HepG2 (cell line): ENCODE measurements around the gene TNFRSF6B. TPM values are rescaled to one million over a fixed set of nuclear protein-coding genes. Genes with fewer than 3 reads are reported as not detected.

ENCODE experiments used
- CBX5 ChIP-seq: sonication (generic); formaldehyde crosslinking; IDR thresholded peaks from 2 replicates; pipeline ENCODE4 v1.4.0; 2020; ENCODE audit warnings: missing genetic modification reagents, borderline replicate concordance
- CC2D1A ChIP-seq: sonication (generic); formaldehyde crosslinking; IDR thresholded peaks from 2 replicates; pipeline ENCODE4 v1.8.1; 2023; ENCODE audit warnings: mild to moderate bottlenecking, missing genetic modification reagents
- CCAR2 ChIP-seq: fragments of 200-400 bp; formaldehyde crosslinking; optimal IDR thresholded peaks from 2 replicates; pipeline ENCODE3; 2018; ENCODE audit warnings: low read depth, mild to moderate bottlenecking, low read length, moderate library complexity
- FOSL2 ChIP-seq: sonication (generic); formaldehyde crosslinking; IDR thresholded peaks from 2 replicates; pipeline ENCODE4 v1.4.0; 2020; ENCODE audit warnings: missing genetic modification reagents
- HIVEP1 ChIP-seq: sonication (generic); formaldehyde crosslinking; IDR thresholded peaks from 2 replicates; pipeline ENCODE4 v1.4.0; 2020; ENCODE audit warnings: mild to moderate bottlenecking, missing genetic modification reagents
- HNF1A ChIP-seq, 2 experiments: sonication (generic) in 1 of 2; formaldehyde crosslinking in 1 of 2; IDR thresholded peaks; 2 replicates each; pipeline versions ENCODE4 v1.4.0 to v1.6.1; 2016 to 2020; ENCODE audit warnings: borderline replicate concordance in 1 of 2, low read depth in 1 of 2, mild to moderate bottlenecking in 1 of 2, missing genetic modification reagents in 1 of 2
- HNRNPH1 ChIP-seq: fragments of 200-400 bp; formaldehyde crosslinking; optimal IDR thresholded peaks from 2 replicates; pipeline ENCODE3; 2017; ENCODE audit warnings: mild to moderate bottlenecking, low read depth, low read length
- POLR2AphosphoS2 ChIP-seq: IDR thresholded peaks from 2 replicates; pipeline ENCODE4 v1.6.1; 2011; ENCODE audit warnings: low read depth, low read length, improper control_type of control experiment
- POLR2AphosphoS5 ChIP-seq: IDR thresholded peaks from 2 replicates; pipeline ENCODE4 v1.6.1; 2012; ENCODE audit warnings: low read depth, low read length
- RBFOX2 ChIP-seq: fragments of 200-400 bp; formaldehyde crosslinking; IDR thresholded peaks from 2 replicates; pipeline ENCODE4 v1.6.1; 2017; ENCODE audit warnings: low read depth, mild to moderate bottlenecking, low read length
- SNAI1 ChIP-seq: sonication (generic); formaldehyde crosslinking; IDR thresholded peaks from 2 replicates; pipeline ENCODE4 v1.5.0; 2020; ENCODE audit warnings: mild to moderate bottlenecking, missing genetic modification reagents, borderline replicate concordance
- TARDBP ChIP-seq: sonication (generic); formaldehyde crosslinking; IDR thresholded peaks from 2 replicates; pipeline ENCODE4 v1.8.0; 2022; ENCODE audit warnings: mild to moderate bottlenecking, missing genetic modification reagents
- ZBTB1 ChIP-seq: sonication (generic); formaldehyde crosslinking; IDR thresholded peaks from 2 replicates; pipeline ENCODE4 v1.4.0; 2020; ENCODE audit warnings: missing genetic modification reagents, borderline replicate concordance
- ZKSCAN5 ChIP-seq: sonication (generic); formaldehyde crosslinking; IDR thresholded peaks from 2 replicates; pipeline ENCODE4 v1.5.1; 2020; ENCODE audit warnings: mild to moderate bottlenecking, missing genetic modification reagents
- polyA plus RNA-seq, 8 experiments: library from polyadenylated mRNA; depleted of rRNA in 3 of 8; stranded (reverse) in 7 of 8; unstranded in 1 of 8; fragments of >200 nt; fragmentation: Illumina TruSeq in 4 of 8; extraction: Trizol in 4 of 8; gene quantifications; 2 replicates each; pipeline versions ENCODE4 v1.2.1 to v1.2.3, GENCODE V29; 2011 to 2016; ENCODE audit warnings: low read depth in 4 of 8, missing spikeins in 1 of 8, mixed read lengths in 1 of 8; ENCODE audit not compliant: insufficient read depth in 1 of 8
- total RNA-seq, 5 experiments: library from RNA; depleted of rRNA; stranded (reverse); fragments of >200 nt; fragmentation: Illumina TruSeq; extraction: Trizol; gene quantifications; 2 replicates each; pipeline ENCODE4 v1.2.3, GENCODE V29; 2016; ENCODE audit warnings: low read depth in 1 of 5
- TF ChIP-seq, protein P1 (sequence below): sonication (generic); formaldehyde crosslinking; IDR thresholded peaks from 2 replicates; pipeline ENCODE4 v1.4.0; 2020; ENCODE audit warnings: missing genetic modification reagents, low read depth, mild to moderate bottlenecking, borderline replicate concordance
- TF ChIP-seq, protein P2 (sequence below): sonication (generic); formaldehyde crosslinking; IDR thresholded peaks from 2 replicates; pipeline ENCODE4 v1.4.0; 2020; ENCODE audit warnings: mild to moderate bottlenecking, missing genetic modification reagents
- TF ChIP-seq, protein P3 (sequence below): fragments of 450-650 bp; IDR thresholded peaks from 2 replicates; pipeline ENCODE4 v1.6.1; 2017

Gene TNFRSF6B
- total and polyA plus RNA-seq, 2 of the 13 experiments (the other 11 are each of a cell fraction or from before 2014, with no cell fraction given), result 0.24 TPM; not detected in 1

DNA sequence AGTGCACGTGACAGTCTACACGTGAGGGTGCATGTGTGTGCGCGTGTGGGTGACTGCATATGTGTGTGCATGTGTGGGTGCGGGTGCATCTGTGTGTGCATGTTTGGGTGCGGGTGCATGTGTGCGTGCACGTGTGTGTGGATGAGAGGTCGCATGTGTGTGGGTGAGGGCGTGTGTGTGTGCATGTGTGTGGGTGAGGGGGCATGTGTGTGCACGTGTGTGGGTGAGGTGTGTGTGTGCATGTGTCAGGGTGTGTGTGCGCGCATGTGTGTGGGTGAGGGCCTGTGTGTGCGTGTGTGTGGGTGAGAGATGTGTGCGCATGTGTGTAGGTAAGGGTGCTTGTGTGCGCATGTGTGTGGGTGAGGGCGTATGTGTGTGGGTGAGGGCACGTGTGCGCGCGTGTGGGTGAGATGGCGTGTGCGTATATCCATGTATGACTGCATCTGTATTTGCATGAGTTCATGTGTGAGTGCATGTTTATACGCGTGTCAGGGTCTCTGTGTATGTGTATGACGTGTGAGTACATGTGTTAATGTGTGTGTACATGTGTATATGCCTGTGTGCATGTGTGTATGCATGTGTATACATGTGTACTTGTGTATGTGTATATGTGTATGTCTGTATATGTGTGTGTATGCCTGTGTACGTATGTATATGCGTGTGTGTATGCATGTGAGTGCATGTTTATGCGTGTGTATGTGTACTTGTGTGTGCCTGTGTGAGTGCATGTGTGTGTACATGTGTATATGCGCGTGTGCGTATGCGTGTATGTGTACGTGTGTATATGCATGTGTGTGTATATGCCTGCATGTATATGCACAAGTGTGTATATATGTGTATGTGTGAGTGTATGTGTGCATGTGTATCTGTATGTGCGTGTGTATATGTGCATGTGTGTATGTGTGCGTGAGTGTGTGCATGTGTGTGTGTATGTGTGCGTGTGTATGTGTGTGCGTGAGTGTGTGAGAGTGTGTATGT lies 36.0 kb downstream of the TNFRSF6B start (continued):
- TF ChIP-seq, protein P1, sequence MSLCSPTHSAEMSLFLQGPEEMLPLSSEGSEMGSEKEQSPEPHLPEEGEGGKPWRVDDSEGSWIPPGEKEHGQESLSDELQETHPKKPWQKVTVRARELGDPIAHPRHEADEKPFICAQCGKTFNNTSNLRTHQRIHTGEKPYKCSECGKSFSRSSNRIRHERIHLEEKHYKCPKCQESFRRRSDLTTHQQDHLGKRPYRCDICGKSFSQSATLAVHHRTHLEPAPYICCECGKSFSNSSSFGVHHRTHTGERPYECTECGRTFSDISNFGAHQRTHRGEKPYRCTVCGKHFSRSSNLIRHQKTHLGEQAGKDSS (CRISPR knock-in tag), result no peak
- TF ChIP-seq CBX5 (no peak), HNF1A (IDR thresholded peaks at IDR 0.05; ENCODE audit: low read depth) (no peak), HNF1A (CRISPR knock-in tag; IDR thresholded peaks at IDR 0.05; ENCODE audit: borderline replicate concordance) (no peak), CCAR2 (peak; percentile 17), SNAI1 (no peak), CC2D1A (CRISPR knock-in tag) (no peak), HNRNPH1 (no peak), RBFOX2 (peak; percentile 68), FOSL2 (CRISPR knock-in tag) (no peak), POLR2AphosphoS2 (peak; percentile 76; the same call in 1 of the 2 replicates), POLR2AphosphoS5 (peak; percentile 14; the same call in 1 of the 2 replicates), ZBTB1 (CRISPR knock-in tag) (no peak), HIVEP1 (CRISPR knock-in tag) (no peak), ZKSCAN5 (CRISPR knock-in tag) (no peak), TARDBP (CRISPR knock-in tag) (peak; percentile 47)
- TF ChIP-seq, protein P2, sequence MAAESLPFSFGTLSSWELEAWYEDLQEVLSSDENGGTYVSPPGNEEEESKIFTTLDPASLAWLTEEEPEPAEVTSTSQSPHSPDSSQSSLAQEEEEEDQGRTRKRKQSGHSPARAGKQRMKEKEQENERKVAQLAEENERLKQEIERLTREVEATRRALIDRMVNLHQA (CRISPR knock-in tag), result no peak
- TF ChIP-seq, protein P3, sequence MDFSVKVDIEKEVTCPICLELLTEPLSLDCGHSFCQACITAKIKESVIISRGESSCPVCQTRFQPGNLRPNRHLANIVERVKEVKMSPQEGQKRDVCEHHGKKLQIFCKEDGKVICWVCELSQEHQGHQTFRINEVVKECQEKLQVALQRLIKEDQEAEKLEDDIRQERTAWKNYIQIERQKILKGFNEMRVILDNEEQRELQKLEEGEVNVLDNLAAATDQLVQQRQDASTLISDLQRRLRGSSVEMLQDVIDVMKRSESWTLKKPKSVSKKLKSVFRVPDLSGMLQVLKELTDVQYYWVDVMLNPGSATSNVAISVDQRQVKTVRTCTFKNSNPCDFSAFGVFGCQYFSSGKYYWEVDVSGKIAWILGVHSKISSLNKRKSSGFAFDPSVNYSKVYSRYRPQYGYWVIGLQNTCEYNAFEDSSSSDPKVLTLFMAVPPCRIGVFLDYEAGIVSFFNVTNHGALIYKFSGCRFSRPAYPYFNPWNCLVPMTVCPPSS, result peak; percentile 92; the same call in 1 of the 2 replicates
